Activated naive CD8-positive, alpha-beta T cell treated with anti-CD3 and anti-CD28 coated beads, Interleukin-2, amount 50 U/mL, for 24 hours (primary cell): ENCODE results near the gene EML6.

Experiments used
- ATAC-seq: fragments of 150-1000 bp; cut with Tn5 transposase; one replicate; pipeline ENCODE4 v1.10.0; 2021
- DNase-seq: peaks from one replicate; pipeline ENCODE4 v3.0.0; 2021
- H3K27ac Mint-ChIP-seq: one replicate; pipeline ENCODE4 v1.8.0; 2021; ENCODE audit warnings: mild to moderate bottlenecking, mixed read lengths
- H3K27me3 Mint-ChIP-seq: one replicate; pipeline ENCODE4 v1.8.0; 2021; ENCODE audit warnings: mixed read lengths
- H3K36me3 Mint-ChIP-seq: one replicate; pipeline ENCODE4 v1.8.0; 2021; ENCODE audit warnings: low read depth, mixed read lengths
- H3K4me1 Mint-ChIP-seq: one replicate; pipeline ENCODE4 v1.8.0; 2021; ENCODE audit warnings: mixed read lengths
- H3K4me3 Mint-ChIP-seq: one replicate; pipeline ENCODE4 v1.8.0; 2021; ENCODE audit warnings: mild to moderate bottlenecking, moderate library complexity, mixed read lengths
- H3K9me3 Mint-ChIP-seq: one replicate; pipeline ENCODE4 v1.8.0; 2021; ENCODE audit warnings: mixed read lengths

EML6 gene

GRCh38 chr2:54758951-54759350 lies 35.5 kb downstream of the EML6 start:
- DNase-seq: no peak
- Mint-ChIP-seq H3K4me3 (no peak overlapping the region), H3K4me1 (peaks cover 10% of the 10 kb centered on the region), H3K27me3 (peaks cover 3% of the 10 kb centered on the region), H3K36me3 (no peaks in the 10 kb centered on the region), H3K27ac (no peak overlapping the region), H3K9me3 (no peaks in the 10 kb centered on the region)
- ATAC-seq: no peak

DNA sequence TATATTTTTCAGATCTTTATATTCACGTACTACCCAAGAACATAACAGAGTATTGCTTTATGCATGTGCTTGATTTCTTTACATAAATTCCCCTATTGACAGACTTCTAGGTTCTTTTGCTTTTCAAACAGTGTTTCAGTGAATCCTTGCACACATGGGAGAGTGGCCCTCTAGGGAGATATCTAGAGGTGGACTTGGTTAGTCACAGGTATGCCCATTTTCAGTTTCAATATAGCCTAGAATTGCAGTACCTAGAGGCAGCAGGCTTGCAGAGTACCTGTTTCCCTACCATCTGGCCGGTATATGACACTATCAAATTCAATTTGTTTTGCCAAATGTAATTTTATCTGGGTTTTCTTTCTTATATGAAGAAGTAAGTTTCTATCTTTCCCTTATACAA lies 36.8 kb downstream of the EML6 start:
- Mint-ChIP-seq H3K36me3 (no peaks in the 10 kb centered on the region), H3K4me1 (peaks cover 10% of the 10 kb centered on the region), H3K9me3 (no peaks in the 10 kb centered on the region), H3K27me3 (peaks cover 3% of the 10 kb centered on the region), H3K4me3 (no peak overlapping the region), H3K27ac (no peak overlapping the region)
- DNase-seq: no peak
- ATAC-seq: no peak

DNA sequence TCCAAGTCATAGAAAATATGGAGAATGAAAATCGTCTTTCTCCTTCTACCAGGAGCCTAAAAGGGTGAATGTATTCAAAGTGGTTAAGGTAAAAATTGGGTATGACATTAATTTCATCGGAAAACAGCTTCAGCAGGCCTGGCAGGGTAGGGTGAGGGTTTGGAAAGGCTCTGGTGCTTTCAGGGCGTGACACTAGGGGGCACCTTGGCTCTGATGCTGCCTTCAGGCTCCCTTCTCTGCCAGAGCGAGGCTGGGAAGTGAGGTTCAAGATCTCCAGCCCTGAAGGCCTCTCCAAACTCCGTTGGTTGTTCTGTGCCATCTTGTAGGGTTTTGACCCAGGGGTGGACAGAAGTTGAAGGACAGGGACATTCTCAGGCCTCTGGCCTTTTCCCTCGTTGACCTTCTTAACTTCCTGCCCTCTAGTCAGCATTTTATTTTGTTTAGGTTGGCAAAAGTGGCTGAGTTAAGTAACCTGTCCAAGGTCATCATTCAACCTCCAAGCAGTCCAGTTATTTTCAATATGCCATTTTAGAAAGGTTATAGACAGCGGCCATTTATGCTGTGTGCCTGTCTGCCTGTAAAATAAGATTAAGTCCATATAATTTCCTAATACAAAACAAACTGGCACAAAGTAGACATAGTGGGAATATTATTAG lies 40.3 kb downstream of the EML6 start:
- no peaks in the 10 kb centered on the region for H3K9me3 Mint-ChIP-seq
- no peak overlapping the region for H3K27ac Mint-ChIP-seq
- no peaks in the 10 kb centered on the region for H3K27me3 Mint-ChIP-seq
- DNase-seq: peak; percentile 7
- no peak overlapping the region for H3K4me3 Mint-ChIP-seq
- ATAC-seq: no peak
- H3K4me1 Mint-ChIP-seq: peaks cover 14% of the 10 kb centered on the region
- no peaks in the 10 kb centered on the region for H3K36me3 Mint-ChIP-seq

DNA sequence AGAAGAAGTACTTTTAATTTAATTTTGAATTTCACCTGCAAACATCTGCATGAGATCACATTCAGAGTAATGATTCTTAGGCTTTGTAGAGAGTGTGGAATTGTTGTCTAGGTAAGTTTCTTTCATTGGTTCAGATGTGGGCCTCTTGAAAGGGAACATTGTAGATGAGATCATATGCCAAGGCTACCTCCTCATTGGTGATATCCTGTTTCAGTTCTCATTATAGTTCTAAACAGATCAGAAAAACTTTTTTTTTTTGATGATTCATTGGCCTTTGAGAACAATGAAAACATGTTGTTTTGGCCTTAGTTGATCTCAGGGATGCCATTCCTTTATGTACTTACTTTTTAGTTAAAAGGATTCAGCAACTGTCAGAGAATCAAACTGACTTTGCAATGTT lies 44.5 kb downstream of the EML6 start:
- H3K36me3 Mint-ChIP-seq: no peaks in the 10 kb centered on the region
- no peaks in the 10 kb centered on the region for H3K27me3 Mint-ChIP-seq
- DNase-seq: no peak
- H3K9me3 Mint-ChIP-seq: no peaks in the 10 kb centered on the region
- peak overlapping the region; percentile 64 for H3K27ac Mint-ChIP-seq
- ATAC-seq: peak; percentile 91
- H3K4me1 Mint-ChIP-seq: peaks cover 25% of the 10 kb centered on the region
- no peak overlapping the region for H3K4me3 Mint-ChIP-seq

- Mint-ChIP-seq H3K4me1 (peaks cover 25% of the 10 kb centered on the region), H3K4me3 (no peak overlapping the region), H3K27ac (no peak overlapping the region), H3K9me3 (no peaks in the 10 kb centered on the region), H3K36me3 (no peaks in the 10 kb centered on the region), H3K27me3 (no peaks in the 10 kb centered on the region)
- ATAC-seq (no peak), DNase-seq (no peak)
Measured at GRCh38 chr2:54768772-54769428, 45.4 kb downstream of the EML6 start.

DNA sequence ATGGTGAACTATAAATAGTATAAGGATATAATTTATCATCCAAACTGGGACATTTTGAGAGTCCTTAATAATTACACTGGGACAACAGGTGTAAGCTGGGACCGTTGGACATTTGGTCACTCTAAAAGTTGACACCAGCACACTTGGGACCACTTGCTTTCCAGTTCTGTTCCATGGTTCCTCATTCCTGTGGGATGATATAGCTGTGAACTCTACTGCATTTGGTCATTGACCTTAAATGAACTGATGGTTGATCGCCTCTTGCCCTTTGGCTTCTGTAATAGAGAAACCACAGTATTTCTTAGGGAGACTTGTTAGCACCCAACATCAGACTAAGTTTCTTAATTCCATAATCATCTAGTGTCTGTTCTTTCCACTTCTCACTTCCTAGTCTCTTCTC lies 46.7 kb downstream of the EML6 start:
- DNase-seq (no peak), ATAC-seq (no peak)

DNA sequence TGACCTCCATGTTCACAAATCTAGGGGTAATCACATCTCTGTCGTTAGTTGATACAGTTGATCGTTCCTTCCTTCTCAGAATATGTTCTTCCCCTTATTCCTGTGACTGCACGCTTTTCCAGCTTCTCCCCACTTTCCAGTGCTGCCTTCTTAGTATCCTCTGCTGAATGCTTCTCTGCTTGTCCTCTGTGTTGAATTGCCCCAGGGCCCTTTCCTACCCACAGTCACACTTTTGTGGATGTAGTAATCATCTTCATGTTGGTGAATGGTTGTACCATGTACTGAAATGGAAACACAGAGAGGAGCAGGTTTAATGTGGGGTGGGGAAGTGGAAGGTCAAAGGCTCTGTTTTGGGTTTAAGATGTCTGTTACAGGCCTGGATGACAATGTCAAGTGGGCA lies 47.2 kb downstream of the EML6 start:
- no peaks in the 10 kb centered on the region for H3K27me3 Mint-ChIP-seq
- H3K9me3 Mint-ChIP-seq: peaks cover 6% of the 10 kb centered on the region
- H3K4me1 Mint-ChIP-seq: peaks cover 25% of the 10 kb centered on the region
- H3K4me3 Mint-ChIP-seq: no peak overlapping the region
- no peak overlapping the region for H3K27ac Mint-ChIP-seq
- ATAC-seq: no peak
- H3K36me3 Mint-ChIP-seq: peaks cover 2% of the 10 kb centered on the region
- no peak for DNase-seq

More for the DNA sequence above, 46.7 kb downstream of the EML6 start:
- peaks cover 2% of the 10 kb centered on the region for H3K9me3 Mint-ChIP-seq
- no peaks in the 10 kb centered on the region for H3K27me3 Mint-ChIP-seq
- no peak overlapping the region for H3K4me3 Mint-ChIP-seq
- no peak overlapping the region for H3K27ac Mint-ChIP-seq
- peaks cover 2% of the 10 kb centered on the region for H3K36me3 Mint-ChIP-seq
- peaks cover 25% of the 10 kb centered on the region for H3K4me1 Mint-ChIP-seq

GRCh38 chr2:54771166-54771885 lies 47.9 kb downstream of the EML6 start:
- peaks cover 11% of the 10 kb centered on the region for H3K9me3 Mint-ChIP-seq
- no peak for ATAC-seq
- no peaks in the 10 kb centered on the region for H3K27me3 Mint-ChIP-seq
- H3K4me3 Mint-ChIP-seq: no peak overlapping the region
- DNase-seq: no peak
- H3K4me1 Mint-ChIP-seq: peaks cover 25% of the 10 kb centered on the region
- H3K36me3 Mint-ChIP-seq: peaks cover 2% of the 10 kb centered on the region
- H3K27ac Mint-ChIP-seq: no peak overlapping the region

DNA sequence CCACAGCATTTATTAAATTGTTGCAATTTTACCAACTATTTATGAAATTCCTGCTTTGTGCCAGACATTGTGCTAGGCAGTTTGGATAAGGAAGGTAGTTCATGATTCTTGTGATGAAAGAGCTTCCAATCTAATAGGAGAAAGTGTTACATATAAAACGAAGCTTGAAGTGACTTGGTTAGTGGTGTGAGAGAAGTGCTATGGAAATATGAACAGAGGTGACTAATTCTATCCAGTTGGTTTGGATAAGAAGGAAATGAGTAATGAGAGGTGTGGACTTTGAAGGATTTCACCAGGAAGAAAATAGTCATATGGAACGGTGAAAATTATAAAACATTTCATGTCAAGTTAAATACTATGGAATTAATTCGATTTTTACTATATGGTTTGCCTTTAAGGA lies 48.6 kb downstream of the EML6 start:
- Mint-ChIP-seq H3K9me3 (peaks cover 14% of the 10 kb centered on the region), H3K4me1 (peaks cover 23% of the 10 kb centered on the region), H3K27ac (peak overlapping the region; percentile 13), H3K36me3 (peaks cover 2% of the 10 kb centered on the region), H3K27me3 (no peaks in the 10 kb centered on the region), H3K4me3 (no peak overlapping the region)
- DNase-seq (no peak), ATAC-seq (peak; percentile 27)

DNA sequence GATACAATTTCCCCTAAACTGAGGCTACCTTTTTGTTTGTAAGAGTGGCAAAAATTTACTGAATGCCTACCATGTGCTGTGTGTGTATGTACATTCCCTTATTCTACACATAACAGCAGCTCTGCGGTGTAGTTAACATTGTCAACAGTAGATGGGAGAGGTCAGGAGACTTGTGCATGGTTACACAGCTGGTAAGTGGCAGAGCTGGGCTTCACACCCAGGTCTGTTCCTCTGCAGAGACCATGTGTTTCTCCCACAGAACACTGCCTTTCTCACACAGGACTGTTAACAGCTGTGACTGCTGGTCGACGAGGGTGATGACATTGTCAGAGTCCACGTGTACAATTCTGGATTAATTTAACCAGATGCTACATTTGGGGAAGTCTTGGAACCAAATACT lies 49.1 kb downstream of the EML6 start:
- DNase-seq: no peak
- no peaks in the 10 kb centered on the region for H3K27me3 Mint-ChIP-seq
- no peak for ATAC-seq
- H3K4me1 Mint-ChIP-seq: peaks cover 21% of the 10 kb centered on the region
- H3K9me3 Mint-ChIP-seq: peaks cover 14% of the 10 kb centered on the region
- H3K36me3 Mint-ChIP-seq: peaks cover 2% of the 10 kb centered on the region
- peak overlapping the region; percentile 13 for H3K27ac Mint-ChIP-seq
- H3K4me3 Mint-ChIP-seq: no peak overlapping the region

DNA sequence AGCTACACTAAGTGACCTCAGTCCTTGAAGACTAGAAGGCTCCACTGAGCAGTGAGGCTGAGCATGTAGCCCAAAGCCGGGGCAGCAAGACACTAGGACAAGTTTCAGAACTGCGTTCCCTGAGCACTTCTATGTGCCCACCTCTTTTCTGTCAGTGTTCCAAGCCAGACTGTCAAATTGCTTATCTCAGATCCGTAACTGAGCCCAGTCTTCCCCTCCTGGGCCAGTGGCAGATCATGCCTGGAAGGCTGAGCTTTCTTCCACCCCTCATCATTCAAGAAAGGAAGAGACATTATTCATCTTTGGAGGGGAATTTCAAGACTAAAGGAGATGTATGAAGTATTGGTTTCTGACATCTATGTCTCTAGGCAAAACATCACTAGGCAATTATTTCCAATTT lies 49.8 kb downstream of the EML6 start:
- peaks cover 14% of the 10 kb centered on the region for H3K4me1 Mint-ChIP-seq
- no peak for DNase-seq
- H3K4me3 Mint-ChIP-seq: no peak overlapping the region
- H3K27me3 Mint-ChIP-seq: no peaks in the 10 kb centered on the region
- peaks cover 14% of the 10 kb centered on the region for H3K9me3 Mint-ChIP-seq
- ATAC-seq: no peak
- H3K27ac Mint-ChIP-seq: no peak overlapping the region
- H3K36me3 Mint-ChIP-seq: peaks cover 2% of the 10 kb centered on the region

GRCh38 chr2:54773838-54774237 lies 50.4 kb downstream of the EML6 start:
- Mint-ChIP-seq H3K4me1 (peaks cover 11% of the 10 kb centered on the region), H3K4me3 (no peak overlapping the region), H3K27ac (no peak overlapping the region), H3K9me3 (peaks cover 14% of the 10 kb centered on the region), H3K36me3 (peaks cover 2% of the 10 kb centered on the region), H3K27me3 (no peaks in the 10 kb centered on the region)
- DNase-seq (no peak), ATAC-seq (no peak)

DNA sequence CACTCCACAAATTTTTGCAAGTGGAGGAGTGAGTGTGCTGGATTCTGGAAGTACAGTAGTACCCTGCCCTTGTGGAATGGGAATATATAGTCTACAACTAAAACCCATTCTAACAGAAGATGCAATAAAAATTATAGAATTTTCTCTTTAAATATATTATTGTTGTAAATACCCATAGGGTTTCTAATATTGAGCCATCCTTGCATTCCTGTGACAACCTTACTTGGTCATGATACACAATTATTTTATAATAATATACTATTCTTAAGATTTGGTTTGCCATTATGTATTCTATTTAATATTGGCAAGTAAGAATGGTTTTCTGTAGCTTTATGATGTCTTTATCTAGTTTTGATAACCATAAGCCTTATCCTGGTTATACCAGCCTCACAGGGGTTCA lies 52.2 kb downstream of the EML6 start:
- H3K36me3 Mint-ChIP-seq: peaks cover 2% of the 10 kb centered on the region
- no peak overlapping the region for H3K4me3 Mint-ChIP-seq
- ATAC-seq (no peak), DNase-seq (no peak)
- H3K4me1 Mint-ChIP-seq: peaks cover 11% of the 10 kb centered on the region
- no peak overlapping the region for H3K27ac Mint-ChIP-seq
- peaks cover 14% of the 10 kb centered on the region for H3K9me3 Mint-ChIP-seq
- H3K27me3 Mint-ChIP-seq: no peaks in the 10 kb centered on the region

DNA sequence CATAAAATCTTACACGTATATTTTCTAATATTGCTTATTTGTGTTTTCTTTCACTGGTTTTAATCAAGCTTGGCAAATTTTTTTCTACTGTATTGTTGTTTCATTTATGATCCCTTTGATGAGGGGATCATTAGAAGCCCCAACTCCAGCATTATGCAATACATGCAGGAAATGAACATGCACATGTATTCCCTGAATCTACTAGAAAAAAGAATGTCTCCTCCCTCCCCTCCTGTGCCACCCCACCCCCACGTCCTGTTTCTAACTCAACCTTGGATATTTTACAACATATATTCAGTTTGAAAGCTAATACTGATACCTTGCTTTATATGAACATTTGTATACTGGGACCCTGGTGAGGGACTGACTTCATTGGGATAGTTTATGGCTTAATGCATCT lies 53.0 kb downstream of the EML6 start:
- no peak for ATAC-seq
- Mint-ChIP-seq H3K27me3 (no peaks in the 10 kb centered on the region), H3K27ac (no peak overlapping the region), H3K9me3 (peaks cover 14% of the 10 kb centered on the region), H3K4me1 (peaks cover 11% of the 10 kb centered on the region), H3K36me3 (peaks cover 2% of the 10 kb centered on the region), H3K4me3 (no peak overlapping the region)
- DNase-seq: no peak

DNA sequence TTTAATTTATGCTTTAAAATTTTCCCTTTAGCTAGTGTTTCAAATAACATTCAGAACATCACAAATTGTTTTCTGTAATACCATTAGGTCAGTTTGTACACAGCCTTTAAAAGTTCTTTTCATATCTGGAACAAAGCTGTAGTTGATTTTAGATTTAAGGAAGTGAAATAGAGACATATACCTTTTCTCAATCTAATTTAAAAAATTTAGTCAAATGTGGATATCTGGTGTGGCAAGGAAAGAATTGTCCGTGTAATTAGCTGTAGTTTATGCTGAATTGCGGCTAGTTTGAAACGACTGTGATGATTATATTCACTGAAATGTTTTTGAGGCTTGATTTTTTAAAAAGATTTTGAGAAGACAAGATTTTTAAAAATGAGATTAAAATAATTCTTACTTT lies 59.9 kb downstream of the EML6 start:
- no peak for DNase-seq
- Mint-ChIP-seq H3K36me3 (no peaks in the 10 kb centered on the region), H3K4me1 (no peaks in the 10 kb centered on the region), H3K9me3 (no peaks in the 10 kb centered on the region), H3K4me3 (no peak overlapping the region), H3K27ac (no peak overlapping the region), H3K27me3 (peaks cover 2% of the 10 kb centered on the region)
- ATAC-seq: no peak
